HG03439 (cell line): ENCODE data around the gene FRY.

Experiments used
- ATAC-seq: cut with Tn5 transposase; IDR thresholded peaks from one replicate; pipeline ENCODE4 v1.9.1; 2021; ENCODE audit warnings: mild to moderate bottlenecking, moderate library complexity; ENCODE audit not compliant: unreplicated experiment

Gene FRY

DNA sequence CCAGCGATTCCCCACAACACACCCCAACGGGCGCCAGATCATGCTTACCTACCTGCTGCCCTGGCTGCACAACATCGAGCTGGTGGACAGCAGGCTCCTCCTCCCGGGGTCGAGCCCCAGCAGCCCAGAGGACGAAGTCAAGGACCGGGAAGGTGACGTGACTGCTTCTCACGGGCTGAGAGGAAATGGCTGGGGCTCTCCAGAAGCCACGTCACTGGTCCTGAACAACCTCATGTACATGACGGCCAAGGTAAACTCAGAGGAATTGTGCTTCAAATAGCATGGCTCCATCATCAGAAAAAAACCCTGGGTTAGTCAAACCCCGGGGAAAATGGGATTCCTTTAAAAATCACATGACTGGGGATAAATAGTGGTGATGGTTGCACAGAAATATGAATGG lies 177.3 kb downstream of the FRY start:
- no peak for ATAC-seq

DNA sequence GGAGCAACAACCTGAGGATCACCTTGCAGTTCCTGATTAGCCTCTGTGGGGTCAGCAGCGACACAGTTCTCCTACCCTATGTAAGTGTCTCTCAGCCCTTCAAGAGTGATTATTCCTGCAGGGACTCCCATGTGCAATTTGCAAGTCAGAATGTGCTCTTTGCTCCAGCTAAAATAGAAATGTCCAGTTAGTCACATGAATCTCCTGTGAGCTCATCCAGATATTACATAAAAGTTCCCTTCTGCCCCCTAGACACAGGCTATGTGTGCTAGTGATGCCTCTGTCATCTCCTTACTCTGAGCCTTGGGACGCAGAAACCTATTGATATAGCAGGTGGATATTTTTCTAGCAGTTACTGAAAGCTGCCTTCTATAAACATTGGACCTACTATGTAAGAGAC lies 178.1 kb downstream of the FRY start:
- ATAC-seq = no peak

DNA sequence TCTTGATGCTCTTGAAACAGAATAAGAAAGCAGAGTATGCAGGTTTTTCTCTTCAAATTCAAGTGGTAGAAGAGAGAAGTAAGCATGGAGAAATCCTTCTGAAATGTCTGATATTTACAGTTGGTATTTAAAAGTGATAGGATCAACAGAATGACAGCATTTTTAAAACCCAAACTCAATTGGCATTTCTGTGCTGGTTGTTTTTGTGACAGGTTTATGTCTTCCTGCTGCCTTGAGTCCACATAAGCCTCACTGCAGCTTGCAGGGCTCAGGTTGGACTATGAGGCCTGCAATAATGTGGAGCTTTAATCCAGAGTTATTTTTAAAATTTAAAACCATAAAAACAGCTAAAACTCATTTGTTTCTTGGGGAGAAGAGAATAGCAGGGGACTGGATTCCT lies 178.5 kb downstream of the FRY start:
- ATAC-seq = no peak

DNA sequence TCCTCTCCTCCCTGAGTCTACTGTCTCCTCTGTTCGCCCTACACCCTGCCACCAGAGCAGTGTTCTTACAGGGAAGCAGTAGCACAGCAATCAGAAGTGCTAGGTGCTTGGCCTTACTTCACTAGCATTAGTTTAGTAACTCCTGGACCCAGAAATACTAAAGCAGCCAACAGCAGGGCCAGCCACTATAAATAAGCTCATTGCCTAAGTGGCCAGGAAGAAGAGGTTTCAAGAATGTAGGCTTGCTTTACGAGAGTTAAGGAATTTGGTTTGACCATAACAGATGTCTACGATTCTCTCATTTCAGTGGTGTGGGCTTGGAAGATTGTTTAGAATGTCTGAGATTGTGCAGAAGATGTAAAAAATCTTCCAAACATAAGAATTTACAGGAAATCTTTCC lies 180.2 kb downstream of the FRY start:
- no peak for ATAC-seq

DNA sequence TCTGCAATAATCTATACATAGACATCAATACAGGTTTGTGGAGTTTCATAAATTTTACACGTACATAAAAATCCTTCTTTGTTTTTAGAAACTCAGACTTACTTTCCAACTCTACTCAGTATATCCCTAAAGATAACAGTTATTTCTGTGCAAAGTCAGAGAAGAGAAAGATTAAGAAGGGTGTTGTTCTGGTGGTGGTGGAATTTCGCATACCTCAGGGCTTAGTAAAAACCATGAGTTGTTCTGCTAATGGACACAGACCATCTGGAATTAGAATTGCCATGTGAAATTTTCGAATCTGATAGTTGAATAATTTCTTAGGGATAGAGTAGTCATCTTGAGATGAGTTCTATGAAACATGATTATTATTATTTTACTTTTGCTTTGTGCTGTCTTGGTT lies 180.8 kb downstream of the FRY start:
- ATAC-seq = no peak

DNA sequence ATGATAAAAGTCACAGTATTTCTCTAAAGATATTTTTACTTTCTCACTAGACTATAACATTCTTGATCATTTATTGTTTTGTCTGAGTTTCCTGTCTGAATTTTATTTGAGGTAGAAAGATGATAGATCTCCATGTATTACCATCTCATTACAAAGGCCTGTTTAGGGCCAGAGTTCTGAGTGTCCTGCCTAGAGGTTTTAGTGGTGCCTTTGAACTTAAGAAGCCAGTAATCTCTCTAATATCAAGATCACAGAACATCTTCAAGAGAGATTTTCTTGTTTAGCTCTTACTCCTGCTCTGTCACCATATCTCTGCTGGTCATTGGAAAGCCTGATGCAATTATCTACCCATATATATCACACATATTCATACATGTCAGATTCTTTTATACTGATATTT lies 182.1 kb downstream of the FRY start:
- no peak for ATAC-seq

DNA sequence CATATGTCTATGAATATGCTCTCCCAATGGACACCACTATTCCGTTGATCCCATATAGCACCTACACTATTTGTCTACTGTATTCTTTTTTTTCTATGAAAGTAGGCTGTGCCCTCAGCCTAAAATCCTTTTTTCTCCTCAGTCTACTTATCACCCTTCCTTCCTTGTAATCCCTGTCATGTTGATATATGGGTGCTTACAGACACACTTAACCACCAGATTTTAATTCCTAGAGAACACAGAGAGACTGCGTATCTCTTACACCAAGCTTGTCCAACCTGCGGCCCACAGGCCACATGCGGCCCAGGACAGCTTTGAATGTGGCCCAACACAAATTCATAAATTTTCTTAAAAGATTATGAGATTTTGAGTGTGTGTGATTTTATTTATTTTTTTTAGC lies 182.5 kb downstream of the FRY start:
- no peak for ATAC-seq

DNA sequence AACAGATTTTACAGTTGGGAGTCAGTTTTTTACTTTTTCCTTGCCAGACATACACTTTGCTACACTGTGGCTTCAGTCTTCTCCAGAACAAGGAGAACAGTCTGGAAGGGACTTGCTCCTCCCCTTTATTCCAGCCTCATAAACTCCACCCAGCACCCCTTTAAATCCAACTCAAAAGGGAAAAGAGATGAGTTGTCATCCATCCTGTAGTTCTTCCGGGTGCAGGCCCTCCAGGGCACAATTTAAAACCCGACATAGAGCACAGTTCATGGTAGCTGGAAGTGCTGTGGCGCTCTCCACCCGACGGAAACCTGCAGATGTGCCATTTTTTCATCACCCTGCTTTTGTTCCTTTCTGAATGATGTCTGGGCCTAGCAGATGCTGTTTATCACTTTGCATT lies 184.7 kb downstream of the FRY start:
- ATAC-seq = no peak

DNA sequence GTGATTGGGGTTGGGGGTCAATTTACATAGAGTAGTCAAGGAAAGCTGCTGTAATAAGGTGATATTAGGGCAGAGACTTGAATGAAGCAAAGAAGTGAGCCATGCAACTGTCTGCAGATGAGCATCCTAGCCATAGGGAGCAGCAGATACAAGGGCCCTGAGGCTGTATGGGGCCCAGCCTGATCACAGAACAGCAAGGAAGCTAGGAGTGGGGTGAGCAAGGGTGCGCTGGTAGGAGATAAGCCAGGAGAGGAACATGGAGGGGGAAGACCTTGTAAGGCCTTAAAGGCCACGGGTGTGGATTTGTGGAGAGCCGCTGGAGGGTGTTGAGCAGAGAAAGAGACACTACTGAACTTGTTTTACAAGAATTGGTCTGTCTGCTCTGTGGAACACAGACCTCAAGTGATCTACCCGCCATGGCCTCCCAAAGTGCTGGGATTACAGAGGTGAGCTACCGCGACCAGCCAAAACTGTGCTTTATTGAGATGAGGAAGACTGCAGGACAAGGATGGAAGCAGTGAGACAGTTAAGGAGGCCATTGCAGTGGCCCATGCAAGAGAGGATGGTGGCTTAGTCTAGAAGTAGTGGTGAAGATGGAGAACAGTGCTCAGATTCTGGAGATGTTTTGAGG lies 190.6 kb downstream of the FRY start:
- ATAC-seq = no peak

DNA sequence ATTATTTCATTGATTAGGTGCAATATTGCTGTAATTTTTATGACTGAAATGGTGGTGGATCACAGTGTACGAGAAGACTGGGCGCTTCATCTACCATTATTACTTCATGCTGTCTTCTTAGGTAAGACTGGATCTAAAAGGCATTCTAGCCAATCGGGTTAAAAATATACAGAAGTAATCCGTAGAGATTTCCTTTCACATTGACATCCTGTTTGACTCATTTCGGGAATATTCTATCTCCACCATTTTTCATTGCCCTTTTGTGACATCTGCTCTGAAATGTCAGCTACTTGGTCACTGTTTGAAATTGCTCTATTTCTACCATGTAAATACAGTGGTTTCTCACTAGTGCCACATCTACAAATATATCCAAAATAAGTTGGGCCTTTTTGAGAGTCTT lies 193.3 kb downstream of the FRY start:
- no peak for ATAC-seq

DNA sequence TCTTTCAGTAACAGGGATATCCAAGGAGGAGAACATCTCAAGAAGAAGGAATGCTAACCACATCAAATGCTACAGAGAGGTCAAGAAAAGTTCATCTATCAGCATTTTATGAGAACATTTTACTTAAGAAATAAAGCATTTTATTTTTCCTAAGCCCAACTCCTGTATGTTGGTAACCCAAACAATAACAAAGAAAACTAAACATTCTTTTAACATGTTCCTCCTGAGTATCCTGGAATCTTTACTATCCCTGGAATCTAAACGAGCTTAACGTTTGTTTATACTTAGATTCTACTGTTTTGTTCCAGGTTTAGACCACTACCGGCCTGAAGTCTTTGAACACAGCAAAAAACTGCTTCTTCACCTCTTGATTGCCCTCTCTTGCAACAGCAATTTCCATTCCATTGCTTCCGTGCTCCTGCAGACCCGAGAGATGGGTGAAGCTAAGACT lies 193.9 kb downstream of the FRY start:
- ATAC-seq = no peak

DNA sequence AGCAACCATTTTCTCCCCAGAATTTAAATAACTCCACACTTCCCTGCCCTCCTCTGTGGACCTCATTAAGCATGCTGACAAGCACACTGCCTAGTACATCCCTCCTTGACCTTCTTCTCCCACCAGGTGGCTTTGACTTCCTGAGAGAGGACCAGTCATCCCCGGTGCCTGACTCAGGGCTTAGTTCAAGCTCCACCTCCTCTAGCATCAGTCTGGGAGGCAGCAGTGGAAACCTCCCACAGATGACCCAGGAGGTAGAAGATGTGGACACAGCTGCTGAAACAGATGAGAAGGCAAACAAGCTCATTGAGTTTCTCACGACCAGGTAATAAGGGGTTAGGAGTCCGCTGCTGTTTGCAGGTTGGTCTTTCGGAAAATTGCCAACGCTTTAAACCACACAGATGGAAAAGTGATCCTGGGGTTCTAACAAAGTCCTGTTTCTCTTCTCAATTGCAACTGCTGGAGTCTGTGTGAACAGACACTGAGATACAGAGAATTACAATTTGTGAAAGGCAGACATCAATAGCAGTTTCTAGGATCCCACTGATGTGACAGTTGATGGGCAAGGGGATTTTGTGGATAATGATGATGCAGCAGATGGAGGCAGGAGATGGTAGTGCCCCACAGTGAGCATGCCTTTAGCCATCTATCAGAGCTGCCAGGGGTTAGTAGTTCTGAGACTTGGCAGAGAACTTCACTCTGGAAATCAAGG lies 196.9 kb downstream of the FRY start:
- no peak for ATAC-seq

DNA sequence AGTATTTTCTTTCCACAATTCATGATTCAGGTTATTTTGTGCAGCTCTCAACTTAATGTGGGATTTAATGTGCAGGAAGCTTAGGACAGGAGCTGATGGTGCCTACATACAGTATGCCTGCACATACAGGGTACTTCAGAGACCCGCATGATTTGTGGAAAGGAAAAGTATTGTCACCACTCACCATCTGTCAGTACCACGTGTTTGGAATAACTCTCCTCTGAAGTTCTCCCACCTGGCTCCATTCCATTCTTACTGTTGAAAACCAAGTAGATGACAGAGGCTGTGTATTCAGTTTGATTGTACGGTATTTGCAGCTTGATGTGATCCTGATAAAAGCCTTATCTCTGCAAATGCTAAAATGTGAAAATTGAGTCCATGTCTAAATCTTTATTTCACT lies 197.9 kb downstream of the FRY start:
- no peak for ATAC-seq

DNA sequence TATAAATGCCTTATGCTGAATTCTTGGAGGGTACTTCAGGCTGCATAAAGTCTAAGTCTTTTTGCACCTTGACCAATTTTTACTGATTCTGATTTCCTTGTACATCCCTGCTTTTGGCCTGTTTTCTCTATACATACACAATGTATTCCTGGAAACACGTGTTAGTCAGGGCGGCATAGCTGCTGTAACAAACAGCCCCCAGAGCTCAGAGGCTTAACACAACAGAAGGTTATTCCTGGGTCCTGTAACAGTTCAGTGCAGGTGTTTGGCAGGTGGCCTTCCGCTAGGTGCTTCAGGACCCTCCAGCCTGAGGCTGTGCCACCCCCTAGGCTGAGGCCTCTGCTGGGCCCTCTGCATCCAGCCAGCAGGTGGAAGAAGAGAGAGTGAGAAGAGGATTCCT lies 200.7 kb downstream of the FRY start:
- no peak for ATAC-seq

DNA sequence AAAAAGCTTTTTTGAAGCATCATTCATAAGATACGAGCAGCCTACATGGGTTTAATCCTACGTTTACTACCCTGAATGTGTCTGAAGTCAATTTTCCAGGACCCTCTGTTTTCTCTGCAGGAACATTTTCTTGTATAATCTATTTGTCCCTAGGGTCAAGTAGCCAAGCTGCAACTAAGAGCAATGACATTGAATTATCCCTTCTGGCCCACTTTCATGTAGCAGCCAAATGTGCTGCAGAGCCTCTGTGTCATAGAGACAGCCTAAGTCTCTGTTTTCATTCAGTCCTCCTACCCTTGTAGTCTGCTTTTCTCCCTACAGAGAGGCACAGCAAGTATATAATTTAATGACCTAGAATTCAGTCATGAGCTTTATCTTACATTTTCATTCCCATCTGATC lies 201.5 kb downstream of the FRY start:
- ATAC-seq = no peak

DNA sequence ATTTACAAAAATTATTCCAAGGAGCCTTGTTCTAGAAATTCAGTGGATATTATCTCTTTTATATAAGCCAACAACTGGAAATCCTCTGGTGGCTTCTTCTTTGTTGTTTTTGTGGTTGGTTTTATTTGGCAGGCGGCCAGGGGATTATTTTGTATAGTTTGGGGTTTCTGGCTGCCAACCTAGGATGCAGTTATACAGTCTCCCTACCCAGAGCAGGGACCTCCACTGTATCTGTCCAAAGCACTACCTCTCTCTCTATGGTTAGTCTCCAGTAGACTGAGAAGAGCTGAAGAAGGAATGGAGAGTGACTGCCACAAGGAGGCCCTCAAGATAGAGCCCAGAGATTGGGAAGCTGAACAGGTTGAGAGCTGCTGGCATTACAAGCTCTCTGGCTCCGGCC lies 203.3 kb downstream of the FRY start:
- ATAC-seq = no peak

DNA sequence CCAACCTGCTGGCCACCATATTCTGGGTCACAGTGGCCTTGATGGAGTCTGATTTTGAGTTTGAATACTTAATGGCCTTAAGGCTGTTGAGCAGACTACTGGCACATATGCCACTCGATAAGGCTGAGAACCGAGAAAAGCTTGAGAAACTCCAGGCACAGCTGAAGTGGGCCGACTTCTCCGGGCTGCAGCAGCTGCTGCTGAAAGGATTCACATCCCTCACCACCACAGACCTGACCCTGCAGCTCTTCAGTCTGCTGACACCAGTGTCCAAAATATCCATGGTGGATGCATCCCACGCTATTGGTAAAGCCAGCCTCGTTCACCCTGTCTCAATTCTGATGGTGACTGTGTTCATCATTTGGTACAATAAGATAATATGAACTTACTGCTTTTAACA lies 206.1 kb downstream of the FRY start:
- no peak for ATAC-seq

DNA sequence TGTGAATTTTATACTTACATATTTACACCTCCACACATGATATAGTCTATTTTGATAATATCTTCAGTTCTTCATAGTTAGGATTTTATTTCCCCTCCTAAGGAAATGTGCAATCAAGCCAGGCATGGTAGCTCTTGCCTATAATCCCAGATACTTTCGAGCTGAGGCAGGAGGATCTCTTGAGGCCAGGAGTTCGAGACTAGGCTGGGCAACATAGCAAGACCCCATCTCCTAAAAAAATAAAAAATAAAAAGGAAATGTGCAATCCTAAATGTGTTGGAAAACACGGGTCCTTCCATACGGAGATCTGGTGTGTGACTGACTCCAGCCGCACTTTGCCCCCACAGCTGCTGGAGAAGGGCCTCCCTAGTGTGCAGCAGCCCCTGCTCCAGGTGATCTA lies 212.1 kb downstream of the FRY start:
- ATAC-seq = no peak

DNA sequence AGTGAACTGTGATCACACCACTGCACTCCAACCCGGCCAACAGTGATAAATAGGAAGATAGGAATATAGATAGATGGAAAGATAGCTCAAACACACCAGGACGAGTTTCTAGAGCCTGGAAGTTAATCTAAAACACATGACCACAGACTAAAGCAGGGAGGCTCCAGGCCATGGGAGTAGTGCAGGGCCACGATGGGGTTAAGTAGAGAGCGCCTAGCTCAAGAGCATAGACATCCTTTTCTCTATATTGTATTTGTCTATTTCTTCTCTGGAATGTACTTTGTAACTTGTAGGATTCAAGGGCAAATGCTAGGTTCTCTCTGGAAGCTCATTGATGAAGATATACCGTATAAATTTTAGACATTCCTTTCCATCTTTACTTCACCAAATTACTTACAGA lies 214.0 kb downstream of the FRY start:
- ATAC-seq = no peak

DNA sequence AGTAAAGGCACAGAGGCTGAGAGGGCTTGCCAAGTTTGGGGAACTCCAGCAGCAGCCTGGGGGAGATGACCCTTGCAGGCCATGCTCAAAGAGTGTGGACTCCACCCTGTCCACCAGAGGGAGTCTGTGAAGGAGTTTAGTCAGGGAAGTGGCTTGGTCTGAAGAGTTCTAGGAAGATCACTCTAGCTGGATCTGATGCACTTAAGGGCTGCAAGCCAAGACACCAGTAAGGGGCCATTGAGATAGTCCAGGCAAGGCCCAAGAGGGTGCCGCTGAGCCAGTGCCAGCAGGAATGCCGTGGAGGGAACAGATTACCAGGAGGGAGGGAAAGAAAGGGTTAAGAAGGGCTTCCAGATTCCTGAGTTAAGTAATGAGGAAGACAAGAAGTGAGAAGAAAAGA lies 214.9 kb downstream of the FRY start:
- peak; percentile 79 for ATAC-seq

DNA sequence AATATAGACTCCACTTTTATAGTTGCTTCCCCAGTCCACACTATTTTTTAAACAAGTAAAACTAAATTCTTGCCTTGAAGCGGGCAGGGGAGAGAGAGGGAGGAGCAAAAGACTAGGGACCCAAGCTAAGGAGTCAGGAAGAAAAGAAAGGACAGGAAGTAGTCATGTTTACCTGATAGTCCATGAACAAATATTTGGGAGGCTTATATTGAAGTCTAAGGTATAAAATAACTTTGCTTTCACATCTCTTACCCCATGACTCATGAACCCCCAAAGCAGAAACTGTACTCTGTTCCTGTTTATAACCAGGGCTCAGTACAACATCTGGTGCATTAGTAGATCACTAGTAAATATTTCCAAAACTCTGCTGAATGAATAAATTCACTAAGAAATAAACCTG lies 216.3 kb downstream of the FRY start:
- ATAC-seq = no peak

DNA sequence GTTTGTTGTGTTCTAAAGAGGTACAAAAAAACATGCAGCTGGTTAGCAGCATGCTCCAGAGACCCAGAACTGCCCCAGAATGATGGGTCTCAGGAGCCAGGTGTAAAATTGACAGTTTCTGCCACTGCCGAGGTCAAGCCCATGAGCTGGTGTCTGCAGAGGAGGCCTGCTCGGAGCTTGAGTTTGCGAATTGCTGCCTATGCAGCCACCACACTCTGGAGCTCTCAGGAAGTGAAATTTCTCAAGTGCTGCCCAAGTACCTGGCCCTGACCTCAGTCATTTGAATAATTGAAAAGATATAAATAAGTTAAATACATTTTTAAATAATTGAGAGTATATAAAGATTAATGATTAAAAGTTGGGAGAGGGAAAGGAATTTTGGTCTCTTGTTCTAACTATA lies 217.2 kb downstream of the FRY start:
- ATAC-seq = no peak
